Thoracic aorta (tissue), 2 donors: Measurements from ENCODE around the gene DTX3. TPM values are rescaled to one million over a fixed set of nuclear protein-coding genes. Genes with fewer than 3 reads are reported as not detected.

ENCODE experiments used
- ATAC-seq: fragments of 150-250 bp; one replicate; pipeline ENCODE4 v1.8.0; 2017; ENCODE audit warnings: low read depth; ENCODE audit not compliant: insufficient number of reproducible peaks, low FRiP score
- DNase-seq: peaks from one replicate; pipeline ENCODE4 v3.0.0-alpha.2; 2020; ENCODE audit warnings: low spot score
- H3K27ac ChIP-seq, 2 donors: fragments of 200-600 bp; sonication (generic); 1 replicate in 1 of 2; 2 replicates in 1 of 2; pipeline ENCODE4 v1.5.1; 2016; ENCODE audit warnings: mild to moderate bottlenecking in 2 of 2, moderate library complexity in 2 of 2
- H3K27me3 ChIP-seq: fragments of 200-600 bp; sonication (generic); replicated peaks from 2 replicates; pipeline ENCODE4 v1.6.0; 2016; ENCODE audit warnings: mild to moderate bottlenecking; ENCODE audit not compliant: insufficient read depth
- H3K36me3 ChIP-seq: fragments of 200-600 bp; sonication (generic); one replicate; pipeline ENCODE4 v1.5.1; 2016
- H3K4me1 ChIP-seq, 2 donors: fragments of 200-600 bp; sonication (generic); 1 replicate in 1 of 2; 2 replicates in 1 of 2; pipeline versions ENCODE4 v1.5.1 to v1.6.0; 2016; ENCODE audit warnings: low read depth in 2 of 2, mild to moderate bottlenecking in 1 of 2; ENCODE audit not compliant: control insufficient read depth in 1 of 2
- H3K4me3 ChIP-seq: fragments of 200-600 bp; sonication (generic); 2 replicates; pipeline ENCODE4 v1.5.1; 2016; ENCODE audit warnings: mild to moderate bottlenecking
- H3K9me3 ChIP-seq: fragments of 200-600 bp; sonication (generic); 2 replicates; pipeline ENCODE4 v1.5.1; 2016
- CTCF ChIP-seq: fragments of 200-600 bp; sonication (generic); IDR thresholded peaks from one replicate; pipeline ENCODE4 v1.5.1; 2019; ENCODE audit warnings: antibody characterized with exemption
- total RNA-seq, 2 donors: library from RNA; depleted of rRNA; stranded (reverse); fragments of >200 nt; gene quantifications; one replicate each; pipeline versions ENCODE4 v1.1.0 to v1.2.3, GENCODE V29; 2016

Gene DTX3
- total RNA-seq, 2 donors from 2014 or later = 37.9 to 55.1 TPM

DNA sequence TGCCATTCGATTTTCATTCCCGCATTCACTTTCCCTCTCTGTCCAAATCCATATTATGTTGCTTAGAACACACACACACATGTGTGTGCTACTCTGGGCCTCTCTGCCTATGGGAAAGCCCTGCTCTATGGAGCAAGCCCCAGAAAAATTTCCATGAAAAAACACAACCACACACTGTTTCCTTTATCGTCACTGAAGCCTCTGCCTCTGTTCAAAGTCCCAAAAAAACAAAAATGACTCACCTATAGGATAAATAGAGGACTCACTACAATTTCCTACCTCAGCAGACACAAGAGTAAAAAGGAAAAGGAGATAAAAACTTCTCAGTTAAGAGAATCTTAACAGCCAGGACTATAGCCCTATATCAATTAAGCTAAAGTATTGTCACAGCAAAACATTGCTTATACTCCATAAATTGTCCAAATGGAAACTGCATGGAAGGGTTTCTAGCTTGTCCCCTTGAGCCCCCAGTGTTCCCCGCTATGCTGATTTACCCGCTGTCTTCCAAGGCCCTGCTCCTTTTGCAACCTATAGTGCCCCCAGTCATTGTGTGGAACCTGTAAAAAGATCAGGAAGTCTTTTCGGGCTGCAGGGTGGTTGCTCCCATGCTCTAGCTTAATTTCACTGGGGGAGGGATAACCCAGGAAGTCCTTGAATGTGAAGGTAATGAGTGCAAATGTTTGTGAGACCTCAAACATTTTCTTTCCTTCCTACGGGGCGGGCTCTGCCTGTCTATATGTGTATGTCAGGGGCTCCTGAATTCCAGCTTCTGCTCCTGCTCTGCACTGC lies 24.8 kb upstream of the DTX3 start:
- TF ChIP-seq CTCF = no peak
- Histone ChIP-seq H3K27ac (no peak overlapping the region), H3K4me3 (no peak overlapping the region), H3K27me3 (no peaks in the 10 kb centered on the region), H3K4me1 (no peaks in the 10 kb centered on the region), H3K36me3 (peaks cover 6% of the 10 kb centered on the region), H3K9me3 (no peaks in the 10 kb centered on the region)
- DNase-seq (no peak), ATAC-seq (no peak)

DNA sequence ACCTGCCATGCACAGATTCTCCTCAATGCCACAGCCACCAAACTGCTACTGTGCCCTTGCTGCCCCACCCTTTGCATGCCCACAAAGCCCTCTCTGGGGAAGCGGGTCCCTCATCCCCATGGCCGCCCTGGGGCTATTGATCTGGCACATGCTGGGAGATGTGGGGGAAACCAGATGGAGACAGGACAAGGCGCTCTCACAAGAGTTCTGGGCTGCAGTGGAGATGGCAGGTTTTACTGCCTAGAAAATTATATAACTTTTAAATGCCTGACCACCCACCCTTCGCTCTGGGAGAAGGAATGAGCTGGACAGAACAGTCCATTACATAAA lies 24.2 kb upstream of the DTX3 start:
- Histone ChIP-seq H3K9me3 (no peaks in the 10 kb centered on the region), H3K4me3 (no peak overlapping the region), H3K27me3 (no peaks in the 10 kb centered on the region), H3K36me3 (peaks cover 6% of the 10 kb centered on the region), H3K27ac (no peak overlapping the region), H3K4me1 (no peaks in the 10 kb centered on the region)
- no peak for TF ChIP-seq CTCF
- DNase-seq (no peak), ATAC-seq (no peak)

DNA sequence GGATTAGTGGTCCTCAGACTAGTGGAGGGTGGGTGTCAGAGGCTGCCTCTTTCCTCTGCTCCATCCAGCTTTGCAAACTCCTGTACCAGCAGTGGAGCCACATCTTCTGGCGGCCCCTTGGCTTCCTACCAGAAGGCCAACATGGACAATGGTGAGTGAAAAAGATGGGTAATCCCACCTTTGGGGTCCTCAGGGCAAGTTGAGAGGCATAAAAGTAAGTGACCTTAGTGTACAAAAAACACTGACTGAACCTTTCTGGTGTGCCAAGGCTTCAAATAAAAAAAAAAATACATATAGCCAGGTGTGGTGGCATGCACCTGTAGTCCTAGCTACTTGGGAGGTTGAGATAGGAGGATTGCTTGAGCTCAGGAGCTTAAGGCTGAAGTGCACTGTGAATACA lies 22.8 kb upstream of the DTX3 start:
- DNase-seq (no peak), ATAC-seq (no peak)
- Histone ChIP-seq H3K9me3 (no peaks in the 10 kb centered on the region), H3K4me3 (no peak overlapping the region), H3K27ac (no peak overlapping the region), H3K27me3 (no peaks in the 10 kb centered on the region), H3K36me3 (peaks cover 6% of the 10 kb centered on the region), H3K4me1 (no peaks in the 10 kb centered on the region)
- no peak for TF ChIP-seq CTCF

DNA sequence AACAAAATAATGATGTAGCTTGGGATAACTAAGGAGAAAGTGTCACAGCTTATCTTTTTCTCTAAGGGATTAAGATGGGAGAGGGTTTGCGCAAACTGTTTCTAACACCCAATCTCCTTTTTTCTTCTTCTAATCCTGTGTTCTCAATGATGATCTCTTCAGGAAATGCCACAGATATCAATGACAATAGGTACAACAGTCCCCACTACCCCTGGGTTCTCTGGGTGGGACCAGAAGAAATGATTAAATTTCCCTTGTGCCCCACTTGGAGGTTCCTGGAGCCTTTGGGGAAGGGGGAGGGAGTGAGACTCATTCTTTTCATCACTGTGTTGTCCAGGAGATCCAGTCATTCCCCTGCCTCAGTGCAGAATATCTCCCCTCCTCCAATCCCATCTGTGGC lies 22.2 kb upstream of the DTX3 start:
- no peak overlapping the region for H3K4me3 ChIP-seq
- no peaks in the 10 kb centered on the region for H3K9me3 ChIP-seq
- no peak for DNase-seq
- H3K27ac ChIP-seq = no peak overlapping the region
- ATAC-seq = no peak
- no peak for TF ChIP-seq CTCF
- no peaks in the 10 kb centered on the region for H3K27me3 ChIP-seq
- H3K36me3 ChIP-seq = peaks cover 6% of the 10 kb centered on the region
- H3K4me1 ChIP-seq = no peaks in the 10 kb centered on the region

- Histone ChIP-seq H3K36me3 (no peaks in the 10 kb centered on the region), H3K4me1 (no peaks in the 10 kb centered on the region), H3K27ac (no peak overlapping the region), H3K9me3 (no peaks in the 10 kb centered on the region), H3K27me3 (no peaks in the 10 kb centered on the region), H3K4me3 (no peak overlapping the region)
- ATAC-seq (peak; percentile 95), DNase-seq (peak; percentile 34)
- peak; percentile 95 for TF ChIP-seq CTCF
Measured at GRCh38 chr12:57583008-57583831, 21.4 kb upstream of the DTX3 start.
